ENCODE results near the gene SS18L1. TPM values are rescaled to one million over a fixed set of nuclear protein-coding genes. Genes with fewer than 3 reads are reported as not detected.

Gene SS18L1
- total and polyA plus RNA-seq, 10 donors = 6.7 to 18.6 (median 13.9) TPM

GRCh38 chr20:62162765-62163484, 19.4 kb downstream of the SS18L1 start:
- Histone ChIP-seq H3K9me3 (no peaks in the 10 kb centered on the region), H3K4me3 (no peak overlapping the region), H3K4me1 (peaks cover 0 to 4% (median 0%) of the 10 kb centered on the region in 6 donors), H3K27ac (no peak overlapping the region), H3K27me3 (replicated peaks in 1 of 7) (no peaks in the 10 kb centered on the region), H3K36me3 (peaks cover 0 to 93% (median 68%) of the 10 kb centered on the region in 6 donors)
- WGBS, 5 donors = 92 to 97% (median 96%) methylated on average over 23 to 38 of the region's 38 CpGs
- DNase-seq = no peak
- no peak for TF ChIP-seq POLR2AphosphoS5 (IDR thresholded peaks at IDR 0.05)
- no peak for TF ChIP-seq CTCF (IDR thresholded peaks at IDR 0.05 in 8 of 11, conservative IDR thresholded peaks at IDR 0.05 in 3 of 11)
- TF ChIP-seq POLR2A (IDR thresholded peaks at IDR 0.05) = no peak
- intact Hi-C loops (cut with DNase I; ENCODE audit: low total_unique reads) = no loop called here

- 91 to 98% (median 96%) methylated on average over 14 to 25 of the region's 25 CpGs for WGBS, 5 donors
- Histone ChIP-seq H3K27ac (no peak overlapping the region), H3K4me3 (no peak overlapping the region), H3K36me3 (peaks cover 0 to 97% (median 73%) of the 10 kb centered on the region in 6 donors), H3K27me3 (replicated peaks in 1 of 7) (no peaks in the 10 kb centered on the region), H3K9me3 (no peaks in the 10 kb centered on the region), H3K4me1 (peaks cover 0 to 4% (median 0%) of the 10 kb centered on the region in 6 donors)
- TF ChIP-seq POLR2A (IDR thresholded peaks at IDR 0.05) (no peak), CTCF (IDR thresholded peaks at IDR 0.05 in 8 of 11, conservative IDR thresholded peaks at IDR 0.05 in 3 of 11) (no peak), POLR2AphosphoS5 (IDR thresholded peaks at IDR 0.05) (no peak)
- DNase-seq = no peak
- intact Hi-C loops (cut with DNase I; ENCODE audit: low total_unique reads) = no loop called here
Measured at GRCh38 chr20:62163485-62163865, 19.9 kb downstream of the SS18L1 start.

- 87 to 94% (median 92%) methylated on average over 20 to 29 of the region's 29 CpGs for WGBS, 5 donors
- DNase-seq = peak; percentile 50
- intact Hi-C loops (cut with DNase I; ENCODE audit: low total_unique reads) = no loop called here
- no peaks in the 10 kb centered on the region for H3K9me3 ChIP-seq
- no peak overlapping the region for H3K4me3 ChIP-seq
- TF ChIP-seq POLR2A (IDR thresholded peaks at IDR 0.05) (no peak), POLR2AphosphoS5 (IDR thresholded peaks at IDR 0.05) (peak in 1 of 3 donors; percentile 7)
- H3K4me1 ChIP-seq = peaks cover 0 to 4% (median 0%) of the 10 kb centered on the region in 6 donors
- H3K27me3 ChIP-seq (replicated peaks in 1 of 7) = no peaks in the 10 kb centered on the region
- peaks cover 0 to 97% (median 75%) of the 10 kb centered on the region in 6 donors for H3K36me3 ChIP-seq
- no peak overlapping the region for H3K27ac ChIP-seq
Measured at GRCh38 chr20:62163986-62164762, 20.6 kb downstream of the SS18L1 start.

- Histone ChIP-seq H3K4me3 (no peak overlapping the region), H3K9me3 (no peaks in the 10 kb centered on the region), H3K4me1 (peaks cover 0 to 4% (median 0%) of the 10 kb centered on the region in 6 donors), H3K27ac (no peak overlapping the region), H3K36me3 (peaks cover 0 to 99% (median 75%) of the 10 kb centered on the region in 6 donors), H3K27me3 (replicated peaks in 1 of 7) (no peaks in the 10 kb centered on the region)
- WGBS, 5 donors = 96 to 98% (median 98%) methylated on average over 36 to 41 of the region's 41 CpGs
- peak; percentile 65 for DNase-seq
- intact Hi-C loops (cut with DNase I; ENCODE audit: low total_unique reads) = no loop called here
- TF ChIP-seq POLR2A (IDR thresholded peaks at IDR 0.05) (no peak), CTCF (IDR thresholded peaks at IDR 0.05 in 8 of 11, conservative IDR thresholded peaks at IDR 0.05 in 3 of 11) (no peak), POLR2AphosphoS5 (IDR thresholded peaks at IDR 0.05) (no peak)
Measured at GRCh38 chr20:62164879-62165761, 21.6 kb downstream of the SS18L1 start.

Measured in spleen (tissue), 11 donors.